H1 (cell line): Measurements from ENCODE around the gene AOPEP. TPM values are rescaled to one million over a fixed set of nuclear protein-coding genes. Genes with fewer than 3 reads are reported as not detected.

Experiments used
- CTCF ChIA-PET: fragments of 300-600 bp; sonication (Branson Sonifier 250); formaldehyde crosslinking; loops from one replicate; lab custom pipeline; 2021; ENCODE audit not compliant: partially characterized antibody; lab: Charles Lee
- POLR2A ChIA-PET: fragments of 300-600 bp; sonication (Branson Sonifier 250); formaldehyde crosslinking; loops from one replicate; lab custom pipeline; 2021; ENCODE audit warnings: inconsistent platforms; ENCODE audit not compliant: partially characterized antibody; lab: Charles Lee
- DNase-seq, 2 experiments: peaks; one replicate each; pipeline versions ENCODE4 v3.0.0 to v3.0.0-alpha.2; 2010 to 2022; ENCODE audit warnings: low spot score in 2 of 2, low read depth in 1 of 2, mixed read lengths in 1 of 2
- FAIRE-seq: peaks from 2 replicates; lab custom pipeline; 2011; peaks lifted over from hg19 to GRCh38; lab: Jason Lieb, UNC
- H2AFZ ChIP-seq: 2 replicates; pipeline ENCODE4 v1.8.1; 2012; ENCODE audit warnings: low read length, inconsistent platforms
- H2AK5ac ChIP-seq: 2 replicates; pipeline ENCODE4 v1.6.1; 2013; ENCODE audit warnings: low read depth, low read length
- H2BK120ac ChIP-seq: replicated peaks from 2 replicates; pipeline ENCODE3; 2013; ENCODE audit warnings: low read depth, low read length, inconsistent platforms
- H2BK12ac ChIP-seq: 2 replicates; pipeline ENCODE4 v1.6.1; 2013; ENCODE audit warnings: low read depth, low read length
- H2BK15ac ChIP-seq: 2 replicates; pipeline ENCODE4 v1.6.1; 2013; ENCODE audit warnings: low read length
- H2BK20ac ChIP-seq: 2 replicates; pipeline ENCODE4 v1.6.1; 2013; ENCODE audit warnings: low read length
- H2BK5ac ChIP-seq: 2 replicates; pipeline ENCODE4 v1.6.1; 2013; ENCODE audit warnings: low read depth, low read length
- H3K14ac ChIP-seq: 2 replicates; pipeline ENCODE4 v1.6.1; 2013; ENCODE audit warnings: inconsistent platforms; ENCODE audit not compliant: insufficient read length
- H3K18ac ChIP-seq: 2 replicates; pipeline ENCODE4 v1.6.1; 2013; ENCODE audit warnings: low read length; ENCODE audit errors: extremely low read depth
- H3K23ac ChIP-seq: 2 replicates; pipeline ENCODE4 v1.6.1; 2013; ENCODE audit warnings: inconsistent platforms; ENCODE audit not compliant: insufficient read length
- H3K23me2 ChIP-seq: 2 replicates; pipeline ENCODE4 v1.6.1; 2013; ENCODE audit warnings: low read depth, low read length
- H3K27ac ChIP-seq: 2 replicates; pipeline ENCODE4 v1.6.1; 2011; ENCODE audit warnings: low read depth, low read length, inconsistent platforms
- H3K27me3 ChIP-seq, 4 experiments: replicated peaks in 1 of 4; 1 replicate in 1 of 4; 2 replicates in 3 of 4; pipeline versions ENCODE4 v1.6.1 to v1.8.1; 2011 to 2013; ENCODE audit warnings: low read length in 3 of 4, mild to moderate bottlenecking in 3 of 4, inconsistent platforms in 2 of 4, mixed read lengths in 2 of 4, moderate library complexity in 1 of 4; ENCODE audit not compliant: control insufficient read depth in 3 of 4, insufficient read depth in 3 of 4; ENCODE audit errors: extremely low read depth in 1 of 4
- H3K36me3 ChIP-seq, 4 experiments: 2 replicates each; pipeline versions ENCODE4 v1.6.1 to v1.8.1; 2011 to 2013; ENCODE audit warnings: mild to moderate bottlenecking in 4 of 4, low read length in 3 of 4, moderate library complexity in 2 of 4, control low read depth in 1 of 4, inconsistent platforms in 1 of 4; ENCODE audit not compliant: insufficient read depth in 4 of 4, control insufficient read depth in 2 of 4
- H3K4ac ChIP-seq: replicated peaks from 2 replicates; pipeline ENCODE3; 2013; ENCODE audit warnings: low read length, low read depth, mixed read lengths, inconsistent platforms; ENCODE audit not compliant: insufficient read length
- H3K4me1 ChIP-seq, 4 experiments: replicated peaks in 1 of 4; 1 replicate in 1 of 4; 2 replicates in 3 of 4; pipeline versions ENCODE4 v1.6.1 to v1.8.1; 2011 to 2013; ENCODE audit warnings: low read length in 3 of 4, inconsistent platforms in 2 of 4, mixed read lengths in 1 of 4; ENCODE audit not compliant: insufficient read depth in 4 of 4, control insufficient read depth in 3 of 4
- H3K4me2 ChIP-seq, 2 experiments: 2 replicates each; pipeline versions ENCODE4 v1.6.1 to v1.8.1; 2011 to 2013; ENCODE audit warnings: low read depth in 2 of 2, low read length in 2 of 2, control low read depth in 1 of 2, inconsistent platforms in 1 of 2, mild to moderate bottlenecking in 1 of 2; ENCODE audit not compliant: insufficient read depth in 1 of 2
- H3K4me3 ChIP-seq, 4 experiments: fragments of 200-600, 300-600 bp in 1 of 4; sonication (generic), shearing (Covaris generic), sonication (Bioruptor Twin) in 1 of 4; 2 replicates each; pipeline versions ENCODE4 v1.5.1 to v1.8.1; 2011 to 2016; ENCODE audit warnings: low read length in 4 of 4, low read depth in 3 of 4, control low read depth in 2 of 4, inconsistent platforms in 2 of 4, mild to moderate bottlenecking in 2 of 4, mixed read lengths in 1 of 4, moderate library complexity in 1 of 4; ENCODE audit not compliant: insufficient read depth in 2 of 4; ENCODE audit errors: extremely low read depth in 1 of 4
- H3K56ac ChIP-seq: replicated peaks from 2 replicates; pipeline ENCODE3; 2013; ENCODE audit warnings: low read depth, mild to moderate bottlenecking, mixed read lengths, low read length, inconsistent platforms; ENCODE audit not compliant: insufficient read length
- H3K79me1 ChIP-seq: 2 replicates; pipeline ENCODE4 v1.6.1; 2013; ENCODE audit warnings: low read depth, low read length, control low read depth
- H3K79me2 ChIP-seq, 2 experiments: 2 replicates each; pipeline versions ENCODE4 v1.6.1 to v1.8.1; 2012 to 2013; ENCODE audit warnings: low read length in 2 of 2, mild to moderate bottlenecking in 2 of 2, inconsistent platforms in 1 of 2; ENCODE audit not compliant: insufficient read depth in 2 of 2, control insufficient read depth in 1 of 2
- H3K9ac ChIP-seq, 4 experiments: replicated peaks in 1 of 4; 1 replicate in 1 of 4; 2 replicates in 3 of 4; pipeline versions ENCODE4 v1.6.1 to v1.8.1; 2011 to 2013; ENCODE audit warnings: low read depth in 3 of 4, low read length in 3 of 4, control low read depth in 2 of 4, mild to moderate bottlenecking in 2 of 4, moderate library complexity in 2 of 4, inconsistent platforms in 1 of 4; ENCODE audit errors: extremely low read depth in 1 of 4
- H3K9me3 ChIP-seq, 2 experiments: 2 replicates each; pipeline versions ENCODE4 v1.6.1 to v1.8.1; 2012 to 2013; ENCODE audit warnings: mild to moderate bottlenecking in 2 of 2, moderate library complexity in 2 of 2, control low read depth in 1 of 2, inconsistent platforms in 1 of 2, low read depth in 1 of 2, low read length in 1 of 2, mixed read lengths in 1 of 2; ENCODE audit not compliant: insufficient read depth in 2 of 2
- H4K20me1 ChIP-seq, 2 experiments: replicated peaks in 1 of 2; 2 replicates each; pipeline versions ENCODE3 to v1.8.1; 2011 to 2013; ENCODE audit warnings: inconsistent platforms in 2 of 2, low read length in 2 of 2, mild to moderate bottlenecking in 1 of 2; ENCODE audit not compliant: insufficient read depth in 2 of 2, control insufficient read depth in 1 of 2
- H4K5ac ChIP-seq: 2 replicates; pipeline ENCODE4 v1.6.1; 2013; ENCODE audit warnings: low read length, low read depth, mixed read lengths, inconsistent platforms; ENCODE audit not compliant: insufficient read length
- H4K8ac ChIP-seq: 2 replicates; pipeline ENCODE4 v1.8.0; 2013; ENCODE audit warnings: mild to moderate bottlenecking, moderate library complexity, low read length, inconsistent platforms; ENCODE audit not compliant: insufficient read depth; ENCODE audit errors: extremely low read depth
- H4K91ac ChIP-seq: replicated peaks from 2 replicates; pipeline ENCODE3; 2013; ENCODE audit warnings: low read length, mixed read lengths, inconsistent platforms; ENCODE audit not compliant: insufficient read length
- BCL11A ChIP-seq, 2 experiments: IDR thresholded peaks; one replicate each; pipeline ENCODE4 v1.6.1; 2011; ENCODE audit warnings: low read depth in 2 of 2, low read length in 2 of 2, mild to moderate bottlenecking in 2 of 2
- KDM4A ChIP-seq: IDR thresholded peaks from one replicate; pipeline ENCODE4 v1.7.1; 2012; ENCODE audit warnings: low read depth, mild to moderate bottlenecking, moderate library complexity, low read length, inconsistent platforms; ENCODE audit not compliant: severe bottlenecking
- SIN3A ChIP-seq, 2 experiments: IDR thresholded peaks in 1 of 2; conservative IDR thresholded peaks in 1 of 2; 2 replicates each; pipeline ENCODE4 v1.6.1; 2011 to 2012; ENCODE audit warnings: low read length in 2 of 2, improper control_type of control experiment in 1 of 2, low read depth in 1 of 2, mild to moderate bottlenecking in 1 of 2
- TCF12 ChIP-seq: IDR thresholded peaks from 2 replicates; pipeline ENCODE4 v1.6.1; 2011; ENCODE audit warnings: low read depth, mild to moderate bottlenecking, low read length
- polyA plus RNA-seq, 7 experiments: library from polyadenylated mRNA; depleted of rRNA in 3 of 7; stranded (reverse) in 5 of 7; unstranded in 2 of 7; fragments of >200 nt in 5 of 7; fragments of 200-250 nt in 2 of 7; gene quantifications; 1 replicate in 5 of 7; 2 replicates in 1 of 7; 4 replicates in 1 of 7; pipeline versions ENCODE4 v1.2.1 to v1.2.3, GENCODE V29; 2011 to 2013; ENCODE audit warnings: missing spikeins in 2 of 7, mixed read lengths in 2 of 7
- total RNA-seq: library from RNA; stranded (reverse); fragmentation: NEBNext Ultra II Directional; extraction: Animal tissue kit (Norgen Biotek cat#: 25700); gene quantifications from 2 replicates; pipeline ENCODE4 v1.2.1, GENCODE V29; 2021

AOPEP gene
- total and polyA plus RNA-seq, 2 of the 8 experiments (the other 6 are each of a cell fraction or from before 2014, with no cell fraction given) = 6.1 to 14.3 TPM

- POLR2A ChIA-PET = no interaction called here
- TF ChIP-seq BCL11A (IDR thresholded peaks at IDR 0.05; ENCODE audit: low read depth in 2 of 2, low read length in 2 of 2) = no peak
- no peak for TF ChIP-seq KDM4A
- no peak for TF ChIP-seq TCF12
- no peak for TF ChIP-seq SIN3A (conservative IDR thresholded peaks at IDR 0.05 in 1 of 2, IDR thresholded peaks at IDR 0.05 in 1 of 2; ENCODE audit: low read depth in 1 of 2, low read length in 2 of 2)
Observed at GRCh38 chr9:95120781-95121370, 394.4 kb downstream of the AOPEP start.

More at GRCh38 chr9:95120781-95121370, 394.4 kb downstream of the AOPEP start:
- Histone ChIP-seq H2BK5ac (no peak overlapping the region), H3K18ac (no peak overlapping the region), H3K23me2 (no peaks in the 10 kb centered on the region), H3K56ac (no peak overlapping the region), H3K4me3 (no peak overlapping the region), H3K4me2 (no peak overlapping the region), H2AK5ac (no peak overlapping the region), H3K14ac (no peak overlapping the region), H3K9me3 (no peaks in the 10 kb centered on the region), H3K4ac (no peak overlapping the region), H4K8ac (no peak overlapping the region), H4K20me1 (peaks cover 0 to 2% of the 10 kb centered on the region in 2 experiments), H3K23ac (no peak overlapping the region), H3K27me3 (no peaks in the 10 kb centered on the region), H3K9ac (no peak overlapping the region), H2BK120ac (no peak overlapping the region), H2AFZ (no peak overlapping the region), H3K79me2 (no peaks in the 10 kb centered on the region), H3K4me1 (peaks cover 0 to 5% (median 1%) of the 10 kb centered on the region in 4 experiments; a peak in 2 of 7 replicates), H3K27ac (no peak overlapping the region), H2BK20ac (no peak overlapping the region), H4K91ac (no peak overlapping the region), H3K36me3 (no peaks in the 10 kb centered on the region), H3K79me1 (no peaks in the 10 kb centered on the region), H2BK15ac (no peak overlapping the region), H4K5ac (no peak overlapping the region), H2BK12ac (no peak overlapping the region)
- no peak for DNase-seq
- FAIRE-seq = no peak
- CTCF ChIA-PET = interaction anchor here (0.6 to 13.7 kb wide), 5 partner anchors 8 to 336 kb away, joined by 3 to 209 read pairs (median 3); no protein-coding TSS in a partner anchor
